Stimulated activated CD8-positive, alpha-beta memory T cell treated with anti-CD3 and anti-CD28 coated beads, Interleukin-12 subunit alpha, Interleukin-12 subunit beta, amount 100 ng/mL, for 4 hours (primary cell): ENCODE results near the gene OCRL.

Source experiments
- DNase-seq: peaks from one replicate; pipeline ENCODE4 v3.0.0-alpha.2; 2020; ENCODE audit warnings: low read depth

OCRL gene

GRCh38 chrX:129540068-129540653, at the start of gene OCRL:
OCRL (plus strand) TSS chrX:129540259; CDS start chrX:129540440, 181 bp downstream.
- no peak for DNase-seq

- no peak for DNase-seq
Measured at GRCh38 chrX:129490330-129490729, 49.7 kb upstream of the OCRL start.

GRCh38 chrX:129493643-129494042, 46.4 kb upstream of the OCRL start:
- no peak for DNase-seq

- no peak for DNase-seq
Measured at GRCh38 chrX:129494887-129495286, 45.2 kb upstream of the OCRL start.

GRCh38 chrX:129495900-129496299, 44.2 kb upstream of the OCRL start:
- DNase-seq = no peak

GRCh38 chrX:129496625-129497024, 43.4 kb upstream of the OCRL start:
- DNase-seq = no peak

GRCh38 chrX:129497146-129497843, 42.8 kb upstream of the OCRL start:
- DNase-seq = no peak

GRCh38 chrX:129510331-129510730, 29.7 kb upstream of the OCRL start:
- DNase-seq = no peak

GRCh38 chrX:129511689-129512088, 28.4 kb upstream of the OCRL start:
- DNase-seq = no peak

GRCh38 chrX:129512409-129512808, 27.6 kb upstream of the OCRL start:
- DNase-seq = no peak

- DNase-seq = no peak
Measured at GRCh38 chrX:129516402-129516801, 23.7 kb upstream of the OCRL start.

GRCh38 chrX:129520151-129520550, 19.9 kb upstream of the OCRL start:
- no peak for DNase-seq

- no peak for DNase-seq
Measured at GRCh38 chrX:129522184-129523078, 17.6 kb upstream of the OCRL start.

- no peak for DNase-seq
Measured at GRCh38 chrX:129523079-129523911, 16.8 kb upstream of the OCRL start, which contains the start of gene SMARCA1. SMARCA1 (minus strand) TSS chrX:129523490; CDS start chrX:129523370, 120 bp downstream.

- no peak for DNase-seq
Measured at GRCh38 chrX:129524250-129524850, 15.7 kb upstream of the OCRL start.

- no peak for DNase-seq
Measured at GRCh38 chrX:129525162-129525561, 14.9 kb upstream of the OCRL start.

- DNase-seq = no peak
Measured at GRCh38 chrX:129525896-129526295, 14.2 kb upstream of the OCRL start.

GRCh38 chrX:129529685-129530281, 10.3 kb upstream of the OCRL start:
- no peak for DNase-seq

- no peak for DNase-seq
Measured at GRCh38 chrX:129530410-129530809, 9.6 kb upstream of the OCRL start.

GRCh38 chrX:129531132-129531531, 8.9 kb upstream of the OCRL start:
- no peak for DNase-seq
